HUDEP-2 (cell line): ENCODE measurements around the gene BTBD16.

ENCODE experiments used
- DNase-seq, 76 experiments: peaks; one replicate each; lab custom pipeline; 2025; ENCODE audit not compliant: unreplicated experiment in 76 of 76; lab: John Stamatoyannopoulos, UW

The BTBD16 gene

GRCh38 chr10:122271076-122271475 lies at the start of gene BTBD16:
Gene BTBD16, plus strand, starts transcription at chr10:122271296. Its CDS starts 3,786 bp downstream, at chr10:122275082.
- no peak for DNase-seq

GRCh38 chr10:122221958-122222357 lies 49.1 kb upstream of the BTBD16 start:
- no peak for DNase-seq

- no peak for DNase-seq
Observed at GRCh38 chr10:122222638-122223037, 48.5 kb upstream of the BTBD16 start.

GRCh38 chr10:122224159-122224558 lies 46.9 kb upstream of the BTBD16 start:
- no peak for DNase-seq

- DNase-seq, result no peak
Observed at GRCh38 chr10:122225330-122225729, 45.8 kb upstream of the BTBD16 start.

GRCh38 chr10:122227754-122228153 lies 43.3 kb upstream of the BTBD16 start:
- DNase-seq, result no peak

GRCh38 chr10:122229666-122230065 lies 41.4 kb upstream of the BTBD16 start:
- no peak for DNase-seq

GRCh38 chr10:122230222-122230621 lies 40.9 kb upstream of the BTBD16 start:
- DNase-seq, result no peak

- DNase-seq, result no peak
Observed at GRCh38 chr10:122232769-122233168, 38.3 kb upstream of the BTBD16 start.

GRCh38 chr10:122233857-122234348 lies 37.2 kb upstream of the BTBD16 start:
- DNase-seq, result no peak

GRCh38 chr10:122234416-122234815 lies 36.7 kb upstream of the BTBD16 start:
- no peak for DNase-seq

GRCh38 chr10:122236690-122237306 lies 34.3 kb upstream of the BTBD16 start:
- DNase-seq, result no peak

- no peak for DNase-seq
Observed at GRCh38 chr10:122237331-122237990, 33.6 kb upstream of the BTBD16 start.

- no peak for DNase-seq
Observed at GRCh38 chr10:122239578-122240257, 31.4 kb upstream of the BTBD16 start.

- DNase-seq, result no peak
Observed at GRCh38 chr10:122240401-122240800, 30.7 kb upstream of the BTBD16 start.

- DNase-seq, result no peak
Observed at GRCh38 chr10:122241836-122242235, 29.3 kb upstream of the BTBD16 start.

- no peak for DNase-seq
Observed at GRCh38 chr10:122243550-122243949, 27.5 kb upstream of the BTBD16 start.

- no peak for DNase-seq
Observed at GRCh38 chr10:122244001-122244975, 26.8 kb upstream of the BTBD16 start.

- no peak for DNase-seq
Observed at GRCh38 chr10:122245136-122245535, 26.0 kb upstream of the BTBD16 start.

- DNase-seq, result no peak
Observed at GRCh38 chr10:122245897-122246296, 25.2 kb upstream of the BTBD16 start.
